ENCODE data around the gene CEMP1. TPM values are rescaled to one million over a fixed set of nuclear protein-coding genes. Genes with fewer than 3 reads are reported as not detected.

Gene CEMP1
- total RNA-seq, 1 donor: not detected

- no peak overlapping the region for H3K4me3 ChIP-seq (ENCODE audit: low read depth, low read length)
- TF ChIP-seq CTCF (IDR thresholded peaks at IDR 0.05; ENCODE audit: insufficient read depth, low read length): no peak
- no peak for DNase-seq (ENCODE audit: low read depth)
These were observed 50.3 kb downstream of the CEMP1 start for GRCh38 chr16:2480948-2481347.

Small RNAs within 50 kb of the gene (small RNA-seq; reads per million reads assigned to genes)
- gene AC093525.1 (not detected), gene MIR3178 (not detected)

Other genes with a start within 250 kb of the CEMP1 start
- gene ABCA3, start 190.7 kb downstream of the CEMP1 start, total RNA-seq (ENCODE audit: low replicate concordance): 1.8 and 2.4 TPM in 2 replicates
- 2.2 and 21.1 TPM in 2 replicates for gene CCNF, start 102.0 kb downstream of the CEMP1 start, total RNA-seq (ENCODE audit: low replicate concordance)
- gene TEDC2, start 71.3 kb downstream of the CEMP1 start, total RNA-seq (ENCODE audit: low replicate concordance): 1.9 and 11.7 TPM in 2 replicates
- 0.45 and 2.8 TPM in 2 replicates for gene NTN3, start 60.1 kb downstream of the CEMP1 start, total RNA-seq (ENCODE audit: low replicate concordance)
- gene TBC1D24, start 56.3 kb downstream of the CEMP1 start, total RNA-seq (ENCODE audit: low replicate concordance): 11.9 and 16.1 TPM in 2 replicates
- gene ATP6V0C, start 17.5 kb downstream of the CEMP1 start, total RNA-seq (ENCODE audit: low replicate concordance): 5.3 and 48.9 TPM in 2 replicates
- 59.9 and 74.3 TPM in 2 replicates for gene AMDHD2, start 11.0 kb downstream of the CEMP1 start, total RNA-seq (ENCODE audit: low replicate concordance)
- gene PDPK1, start 6.6 kb upstream of the CEMP1 start, total RNA-seq (ENCODE audit: low replicate concordance): 27.9 and 29.9 TPM in 2 replicates
- gene KCTD5, start 151.1 kb upstream of the CEMP1 start, total RNA-seq (ENCODE audit: low replicate concordance): 14.1 and 16.4 TPM in 2 replicates
- 0.65 and 1.3 TPM in 2 replicates for gene PRSS27, start 188.8 kb upstream of the CEMP1 start, total RNA-seq (ENCODE audit: low replicate concordance)
- 77.1 and 96.3 TPM in 2 replicates for gene SRRM2, start 221.2 kb upstream of the CEMP1 start, total RNA-seq (ENCODE audit: low replicate concordance)
- 37.6 and 316 TPM in 2 replicates for gene ELOB, start 245.9 kb upstream of the CEMP1 start, total RNA-seq (ENCODE audit: low replicate concordance)